GM12873 (cell line): ENCODE results near the gene TMEM63A.

Source experiments
- CTCF ChIP-seq: IDR thresholded peaks from 2 replicates; pipeline ENCODE4 v1.5.1; 2012; ENCODE audit warnings: low read depth, mild to moderate bottlenecking, moderate library complexity, low read length, control low read depth; ENCODE audit not compliant: insufficient read depth; ENCODE audit errors: missing control alignments

TMEM63A gene

GRCh38 chr1:225866061-225866837 lies 15.9 kb downstream of the TMEM63A start:
- no peak for TF ChIP-seq CTCF

GRCh38 chr1:225865514-225865913 lies 16.7 kb downstream of the TMEM63A start:
- TF ChIP-seq CTCF, result no peak

GRCh38 chr1:225863167-225863566 lies 19.0 kb downstream of the TMEM63A start:
- TF ChIP-seq CTCF, result no peak

- TF ChIP-seq CTCF, result no peak
Measured at GRCh38 chr1:225862581-225862950, 19.6 kb downstream of the TMEM63A start.

GRCh38 chr1:225861834-225862580 lies 20.2 kb downstream of the TMEM63A start:
- no peak for TF ChIP-seq CTCF

GRCh38 chr1:225860876-225861441 lies 21.2 kb downstream of the TMEM63A start:
- TF ChIP-seq CTCF, result no peak

- no peak for TF ChIP-seq CTCF
Measured at GRCh38 chr1:225860107-225860506, 22.1 kb downstream of the TMEM63A start.
